ENCODE data around the gene GRIN2D.

DNA sequence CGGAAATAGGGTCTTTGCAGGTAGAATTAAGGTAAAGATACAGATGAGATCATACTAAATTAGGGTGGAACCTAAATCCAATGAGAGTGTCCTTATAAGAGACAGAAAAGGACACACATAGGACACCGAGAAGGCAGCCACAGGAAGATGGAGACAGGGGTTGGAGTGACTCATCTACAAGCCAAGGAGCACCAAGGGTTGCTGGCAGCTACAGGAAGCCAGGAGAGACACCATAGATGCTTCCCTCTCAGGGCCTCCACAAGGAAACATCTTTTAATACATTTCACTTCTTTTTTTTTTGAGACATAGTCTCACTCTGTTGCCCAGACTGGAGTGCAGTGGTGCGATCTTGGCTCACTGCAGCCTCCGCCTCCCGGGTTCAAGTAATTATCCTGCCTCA lies 39.8 kb upstream of the GRIN2D start:
- TF ChIP-seq, protein P1, sequence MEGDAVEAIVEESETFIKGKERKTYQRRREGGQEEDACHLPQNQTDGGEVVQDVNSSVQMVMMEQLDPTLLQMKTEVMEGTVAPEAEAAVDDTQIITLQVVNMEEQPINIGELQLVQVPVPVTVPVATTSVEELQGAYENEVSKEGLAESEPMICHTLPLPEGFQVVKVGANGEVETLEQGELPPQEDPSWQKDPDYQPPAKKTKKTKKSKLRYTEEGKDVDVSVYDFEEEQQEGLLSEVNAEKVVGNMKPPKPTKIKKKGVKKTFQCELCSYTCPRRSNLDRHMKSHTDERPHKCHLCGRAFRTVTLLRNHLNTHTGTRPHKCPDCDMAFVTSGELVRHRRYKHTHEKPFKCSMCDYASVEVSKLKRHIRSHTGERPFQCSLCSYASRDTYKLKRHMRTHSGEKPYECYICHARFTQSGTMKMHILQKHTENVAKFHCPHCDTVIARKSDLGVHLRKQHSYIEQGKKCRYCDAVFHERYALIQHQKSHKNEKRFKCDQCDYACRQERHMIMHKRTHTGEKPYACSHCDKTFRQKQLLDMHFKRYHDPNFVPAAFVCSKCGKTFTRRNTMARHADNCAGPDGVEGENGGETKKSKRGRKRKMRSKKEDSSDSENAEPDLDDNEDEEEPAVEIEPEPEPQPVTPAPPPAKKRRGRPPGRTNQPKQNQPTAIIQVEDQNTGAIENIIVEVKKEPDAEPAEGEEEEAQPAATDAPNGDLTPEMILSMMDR (IDR thresholded peaks at IDR 0.05; ENCODE audit: borderline replicate concordance, extremely low read depth, low read length, poor library complexity, severe bottlenecking), result no peak
- TF ChIP-seq EZH2 (IDR thresholded peaks at IDR 0.05; ENCODE audit: borderline replicate concordance, low read depth, low read length, severe bottlenecking), result no peak
